A549 (cell line): ENCODE data around the gene BEND4.

Experiments
- BHLHE40 ChIP-seq: IDR thresholded peaks from 2 replicates; pipeline ENCODE4 v1.6.1; 2012; ENCODE audit warnings: low read depth, low read length, inconsistent platforms
- CEBPB ChIP-seq, 2 experiments: fragments of >200 bp in 1 of 2; sonication (Bioruptor Twin) in 1 of 2; formaldehyde crosslinking in 1 of 2; IDR thresholded peaks; 2 replicates each; pipeline ENCODE4 v1.6.1; 2012 to 2016
- EP300 ChIP-seq, 2 experiments: fragments of >200 bp; sonication (Bioruptor Twin); formaldehyde crosslinking; IDR thresholded peaks; 2 replicates in 1 of 2; 3 replicates in 1 of 2; pipeline ENCODE4 v1.6.1; 2016 to 2017
- HDAC2 ChIP-seq: fragments of 200-600 bp; sonication (generic); IDR thresholded peaks from 2 replicates; pipeline ENCODE4 v1.6.1; 2016
- HOXA7 ChIP-seq: fragments of 250-450 bp; sonication (Bioruptor Pico); IDR thresholded peaks from 2 replicates; pipeline ENCODE4 v1.5.0; 2020; ENCODE audit warnings: mild to moderate bottlenecking, moderate library complexity
- KDM5A ChIP-seq: fragments of 200-600 bp; sonication (generic); IDR thresholded peaks from 2 replicates; pipeline ENCODE4 v1.6.1; 2016; ENCODE audit warnings: antibody characterized with exemption, mild to moderate bottlenecking
- NFE2L2 ChIP-seq: fragments of 150-350 bp; conservative IDR thresholded peaks from 2 replicates; pipeline ENCODE4 v1.6.1; 2014; ENCODE audit warnings: low read length
- POLR2A ChIP-seq: IDR thresholded peaks from 2 replicates; pipeline ENCODE4 v1.6.1; 2012; ENCODE audit warnings: mild to moderate bottlenecking, low read length
- RAD21 ChIP-seq, 2 experiments: fragments of >200 bp in 1 of 2; sonication (Bioruptor Twin) in 1 of 2; formaldehyde crosslinking in 1 of 2; IDR thresholded peaks in 1 of 2; conservative IDR thresholded peaks in 1 of 2; 2 replicates in 1 of 2; 3 replicates in 1 of 2; pipeline ENCODE4 v1.6.1; 2012 to 2018; ENCODE audit warnings: inconsistent platforms in 1 of 2
- RFX5 ChIP-seq: fragments of 450-650 bp; IDR thresholded peaks from 2 replicates; pipeline ENCODE4 v1.7.1; 2014; ENCODE audit warnings: antibody characterized with exemption, mild to moderate bottlenecking, moderate library complexity
- RNF2 ChIP-seq: fragments of 200-600 bp; sonication (generic); IDR thresholded peaks from 2 replicates; pipeline ENCODE4 v1.6.1; 2016; ENCODE audit warnings: low read depth, mild to moderate bottlenecking, antibody characterized with exemption, moderate library complexity, borderline replicate concordance
- SMC3 ChIP-seq: fragments of >200 bp; sonication (Bioruptor Twin); formaldehyde crosslinking; IDR thresholded peaks from 3 replicates; pipeline ENCODE4 v1.6.1; 2018; ENCODE audit warnings: inconsistent platforms
- TP53 ChIP-seq: fragments of 250-450 bp; sonication (Bioruptor Pico); IDR thresholded peaks from 2 replicates; pipeline ENCODE4 v1.5.0; 2021; ENCODE audit warnings: mild to moderate bottlenecking, moderate library complexity
- TF ChIP-seq, protein P1 (sequence below): fragments of >200 bp; sonication (Bioruptor Twin); formaldehyde crosslinking; IDR thresholded peaks from 3 replicates; pipeline ENCODE4 v1.5.1; 2016

GRCh38 chr4:42066402-42066801 lies 86.1 kb downstream of the BEND4 start:
- TF ChIP-seq EP300 (IDR thresholded peaks at IDR 0.05) (no peak), RAD21 (conservative IDR thresholded peaks at IDR 0.05 in 1 of 2, IDR thresholded peaks at IDR 0.05 in 1 of 2) (no peak), BHLHE40 (no peak), KDM5A (no peak), SMC3 (no peak), CEBPB (IDR thresholded peaks at IDR 0.05) (no peak), HDAC2 (no peak), TP53 (CRISPR knock-in tag) (no peak), RFX5 (no peak), RNF2 (no peak), HOXA7 (CRISPR knock-in tag) (no peak), POLR2A (no peak), NFE2L2 (no peak)
- TF ChIP-seq, protein P1, sequence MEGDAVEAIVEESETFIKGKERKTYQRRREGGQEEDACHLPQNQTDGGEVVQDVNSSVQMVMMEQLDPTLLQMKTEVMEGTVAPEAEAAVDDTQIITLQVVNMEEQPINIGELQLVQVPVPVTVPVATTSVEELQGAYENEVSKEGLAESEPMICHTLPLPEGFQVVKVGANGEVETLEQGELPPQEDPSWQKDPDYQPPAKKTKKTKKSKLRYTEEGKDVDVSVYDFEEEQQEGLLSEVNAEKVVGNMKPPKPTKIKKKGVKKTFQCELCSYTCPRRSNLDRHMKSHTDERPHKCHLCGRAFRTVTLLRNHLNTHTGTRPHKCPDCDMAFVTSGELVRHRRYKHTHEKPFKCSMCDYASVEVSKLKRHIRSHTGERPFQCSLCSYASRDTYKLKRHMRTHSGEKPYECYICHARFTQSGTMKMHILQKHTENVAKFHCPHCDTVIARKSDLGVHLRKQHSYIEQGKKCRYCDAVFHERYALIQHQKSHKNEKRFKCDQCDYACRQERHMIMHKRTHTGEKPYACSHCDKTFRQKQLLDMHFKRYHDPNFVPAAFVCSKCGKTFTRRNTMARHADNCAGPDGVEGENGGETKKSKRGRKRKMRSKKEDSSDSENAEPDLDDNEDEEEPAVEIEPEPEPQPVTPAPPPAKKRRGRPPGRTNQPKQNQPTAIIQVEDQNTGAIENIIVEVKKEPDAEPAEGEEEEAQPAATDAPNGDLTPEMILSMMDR: no peak
